HepG2 (cell line): ENCODE results near the gene MAST1. TPM values are rescaled to one million over a fixed set of nuclear protein-coding genes. Genes with fewer than 3 reads are reported as not detected.

Source experiments
- CCDC6 ChIP-seq: sonication (generic); formaldehyde crosslinking; IDR thresholded peaks from 2 replicates; pipeline ENCODE4 v1.8.1; 2022; ENCODE audit warnings: mild to moderate bottlenecking, missing genetic modification reagents, moderate library complexity
- GFI1 ChIP-seq: sonication (generic); formaldehyde crosslinking; IDR thresholded peaks from 2 replicates; pipeline ENCODE4 v1.5.0; 2020; ENCODE audit warnings: missing genetic modification reagents, mild to moderate bottlenecking, borderline replicate concordance
- GMEB1 ChIP-seq: sonication (generic); formaldehyde crosslinking; IDR thresholded peaks from 2 replicates; pipeline ENCODE4 v1.5.1; 2020; ENCODE audit warnings: missing genetic modification reagents, mild to moderate bottlenecking, borderline replicate concordance
- MIER2 ChIP-seq: IDR thresholded peaks from 2 replicates; pipeline ENCODE4 v1.6.1; 2016; ENCODE audit warnings: missing biosample characterization, missing genetic modification reagents
- SP1 ChIP-seq, 2 experiments: fragments of 450-650 bp in 1 of 2; sonication (generic) in 1 of 2; formaldehyde crosslinking in 1 of 2; IDR thresholded peaks; 2 replicates each; pipeline versions ENCODE4 v1.4.0 to v1.6.1; 2016 to 2020; ENCODE audit warnings: missing genetic modification reagents in 1 of 2
- THRA ChIP-seq: sonication (generic); formaldehyde crosslinking; IDR thresholded peaks from 2 replicates; pipeline ENCODE4 v1.4.0; 2020; ENCODE audit warnings: missing genetic modification reagents, borderline replicate concordance
- ZBTB25 ChIP-seq: IDR thresholded peaks from 2 replicates; pipeline ENCODE4 v1.6.1; 2018; ENCODE audit warnings: missing genetic modification reagents
- ZBTB33 ChIP-seq: sonication (generic); formaldehyde crosslinking; IDR thresholded peaks from 2 replicates; pipeline ENCODE4 v1.4.0; 2020; ENCODE audit warnings: missing genetic modification reagents
- ZNF280B ChIP-seq: sonication (generic); formaldehyde crosslinking; IDR thresholded peaks from 2 replicates; pipeline ENCODE4 v1.5.0; 2020; ENCODE audit warnings: missing genetic modification reagents, mild to moderate bottlenecking, borderline replicate concordance
- ZNF574 ChIP-seq: sonication (generic); formaldehyde crosslinking; IDR thresholded peaks from 2 replicates; pipeline ENCODE4 v1.4.0; 2020; ENCODE audit warnings: missing genetic modification reagents
- ZNF740 ChIP-seq: sonication (generic); formaldehyde crosslinking; IDR thresholded peaks from 2 replicates; pipeline ENCODE4 v1.4.0; 2020; ENCODE audit warnings: missing genetic modification reagents
- polyA plus RNA-seq, 8 experiments: library from polyadenylated mRNA; depleted of rRNA in 3 of 8; stranded (reverse) in 7 of 8; unstranded in 1 of 8; fragments of >200 nt; fragmentation: Illumina TruSeq in 4 of 8; extraction: Trizol in 4 of 8; gene quantifications; 2 replicates each; pipeline versions ENCODE4 v1.2.1 to v1.2.3, GENCODE V29; 2011 to 2016; ENCODE audit warnings: low read depth in 4 of 8, missing spikeins in 1 of 8, mixed read lengths in 1 of 8; ENCODE audit not compliant: insufficient read depth in 1 of 8
- total RNA-seq, 5 experiments: library from RNA; depleted of rRNA; stranded (reverse); fragments of >200 nt; fragmentation: Illumina TruSeq; extraction: Trizol; gene quantifications; 2 replicates each; pipeline ENCODE4 v1.2.3, GENCODE V29; 2016; ENCODE audit warnings: low read depth in 1 of 5

MAST1 gene
- total and polyA plus RNA-seq, 2 of the 13 experiments (the other 11 are each of a cell fraction or from before 2014, with no cell fraction given) = 0.73 to 4.7 TPM

- TF ChIP-seq ZBTB25 (CRISPR knock-in tag) (peak; percentile 78; the same call in 1 of the 2 replicates), SP1 (IDR thresholded peaks at IDR 0.05) (no peak), SP1 (CRISPR knock-in tag; IDR thresholded peaks at IDR 0.05) (0 out of 2 replicates have a peak, but pooled peaks have one; percentile 33), ZNF574 (CRISPR knock-in tag) (peak; percentile 51; the same call in 1 of the 2 replicates), ZNF280B (0 out of 2 replicates have a peak, but pooled peaks have one; percentile 20), GFI1 (CRISPR knock-in tag) (0 out of 2 replicates have a peak, but pooled peaks have one; percentile 56), ZNF740 (CRISPR knock-in tag) (0 out of 2 replicates have a peak, but pooled peaks have one; percentile 49), CCDC6 (CRISPR knock-in tag) (0 out of 2 replicates have a peak, but pooled peaks have one; percentile 39), THRA (CRISPR knock-in tag) (0 out of 2 replicates have a peak, but pooled peaks have one; percentile 33), MIER2 (CRISPR knock-in tag) (peak; percentile 55; the same call in 1 of the 2 replicates), ZBTB33 (CRISPR knock-in tag) (peak; percentile 72), GMEB1 (CRISPR knock-in tag) (peak; percentile 48; the same call in 1 of the 2 replicates)
Observed at GRCh38 chr19:12796146-12797071, 41.9 kb upstream of the MAST1 start (continued).
